Neural progenitor cell (in vitro differentiated cells): ENCODE measurements around the gene CTTNBP2NL. TPM values are rescaled to one million over a fixed set of nuclear protein-coding genes. Genes with fewer than 3 reads are reported as not detected.
"Not testable (repeated sequence)": the region's sequence is repeated elsewhere in the genome, so short reads cannot be mapped to it uniquely, and the experiment has no call there.

Experiments used
- DNase-seq: peaks from one replicate; pipeline ENCODE4 v3.0.0-alpha.2; 2016; ENCODE audit warnings: low spot score
- H2AFZ ChIP-seq: fragments of 200-600 bp; sonication (generic); replicated peaks from 2 replicates; pipeline ENCODE4 v1.6.1; 2016; ENCODE audit warnings: antibody characterized with exemption
- H3F3A ChIP-seq: fragments of 200-600 bp; sonication (generic); 2 replicates; pipeline ENCODE4 v1.6.1; 2016; ENCODE audit warnings: antibody characterized with exemption, low read depth
- H3K27ac ChIP-seq: fragments of 200-600 bp; sonication (generic); 2 replicates; pipeline ENCODE4 v1.5.1; 2016; ENCODE audit warnings: mild to moderate bottlenecking
- H3K27me3 ChIP-seq: fragments of 200-600 bp; sonication (generic); 2 replicates; pipeline ENCODE4 v1.6.1; 2016; ENCODE audit warnings: mild to moderate bottlenecking, moderate library complexity
- H3K36me3 ChIP-seq: fragments of 200-600 bp; sonication (generic); 2 replicates; pipeline ENCODE4 v1.5.1; 2016
- H3K4me1 ChIP-seq: fragments of 200-600 bp; sonication (generic); 2 replicates; pipeline ENCODE4 v1.6.1; 2016; ENCODE audit warnings: mixed run types
- H3K4me2 ChIP-seq: fragments of 200-600 bp; sonication (generic); 2 replicates; pipeline ENCODE4 v1.6.1; 2016
- H3K4me3 ChIP-seq: fragments of 200-600 bp; sonication (generic); 2 replicates; pipeline ENCODE4 v1.5.1; 2016
- H3K79me2 ChIP-seq: fragments of 200-600 bp; sonication (generic); 2 replicates; pipeline ENCODE4 v1.6.1; 2016; ENCODE audit warnings: low read depth
- H3K9ac ChIP-seq: fragments of 200-600 bp; sonication (generic); 2 replicates; pipeline ENCODE4 v1.6.1; 2016
- H3K9me3 ChIP-seq: fragments of 200-600 bp; sonication (generic); 2 replicates; pipeline ENCODE4 v1.5.1; 2016; ENCODE audit warnings: low read depth
- H4K20me1 ChIP-seq: fragments of 200-600 bp; sonication (generic); 2 replicates; pipeline ENCODE4 v1.6.1; 2016; ENCODE audit warnings: low read depth
- H3K27ac Mint-ChIP-seq: 3 replicates; pipeline ENCODE4 v1.8.0; 2021; ENCODE audit warnings: mixed read lengths
- H3K27me3 Mint-ChIP-seq: 2 replicates; pipeline ENCODE4 v1.8.0; 2022; ENCODE audit warnings: low read depth, mild to moderate bottlenecking, inconsistent platforms, moderate library complexity, mixed read lengths; ENCODE audit not compliant: insufficient read depth
- H3K36me3 Mint-ChIP-seq: 3 replicates; pipeline ENCODE4 v1.8.0; 2021; ENCODE audit warnings: mixed read lengths
- H3K4me1 Mint-ChIP-seq: 3 replicates; pipeline ENCODE4 v1.8.0; 2021; ENCODE audit warnings: mixed read lengths
- H3K4me3 Mint-ChIP-seq: 3 replicates; pipeline ENCODE4 v1.8.0; 2021; ENCODE audit warnings: mild to moderate bottlenecking, moderate library complexity, mixed read lengths
- H3K9me3 Mint-ChIP-seq: 3 replicates; pipeline ENCODE4 v1.8.0; 2020; ENCODE audit warnings: mixed read lengths
- EZH2 ChIP-seq: fragments of 200-600 bp; sonication (generic); IDR thresholded peaks from 2 replicates; pipeline ENCODE4 v1.6.1; 2017; ENCODE audit warnings: antibody characterized with exemption, mild to moderate bottlenecking, moderate library complexity
- EZH2phosphoT487 ChIP-seq: fragments of 200-600 bp; sonication (generic); IDR thresholded peaks from 2 replicates; pipeline ENCODE4 v1.6.1; 2017; ENCODE audit warnings: antibody characterized with exemption
- total RNA-seq: library from RNA; depleted of rRNA; stranded (reverse); fragments of >200 nt; gene quantifications from 2 replicates; pipeline ENCODE4 v1.2.3, GENCODE V29; 2015; ENCODE audit warnings: low replicate concordance
- TF ChIP-seq, protein P1 (sequence below): fragments of 200-600 bp; sonication (generic); IDR thresholded peaks from 2 replicates; pipeline ENCODE4 v1.5.1; 2017; ENCODE audit warnings: antibody characterized with exemption, mild to moderate bottlenecking

Gene CTTNBP2NL
- total RNA-seq, 1 donor from 2014 or later: 27.2 TPM

DNA sequence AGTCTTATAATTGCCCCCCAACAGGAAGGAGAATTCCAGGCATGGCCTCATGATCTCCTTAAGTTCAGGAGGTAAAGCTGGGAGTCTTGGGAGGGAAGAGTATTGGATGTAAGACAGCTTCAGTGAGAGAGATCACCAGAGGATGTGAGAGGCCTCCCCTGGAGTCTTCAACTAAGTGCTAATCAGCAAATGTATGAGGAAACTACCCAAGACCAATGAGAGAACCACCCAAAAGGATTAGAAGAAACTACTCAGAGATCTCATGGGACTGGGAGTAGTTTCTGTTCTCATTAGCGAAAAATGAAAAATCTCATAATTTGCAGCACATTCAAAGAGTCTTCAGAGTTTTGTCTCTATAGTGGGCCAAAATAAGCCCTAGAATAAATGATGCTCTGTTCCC lies 76.1 kb downstream of the CTTNBP2NL start:
- H3K27me3 Mint-ChIP-seq: peaks cover 3% of the 10 kb centered on the region
- TF ChIP-seq EZH2 (no peak), EZH2phosphoT487 (no peak)
- TF ChIP-seq, protein P1, sequence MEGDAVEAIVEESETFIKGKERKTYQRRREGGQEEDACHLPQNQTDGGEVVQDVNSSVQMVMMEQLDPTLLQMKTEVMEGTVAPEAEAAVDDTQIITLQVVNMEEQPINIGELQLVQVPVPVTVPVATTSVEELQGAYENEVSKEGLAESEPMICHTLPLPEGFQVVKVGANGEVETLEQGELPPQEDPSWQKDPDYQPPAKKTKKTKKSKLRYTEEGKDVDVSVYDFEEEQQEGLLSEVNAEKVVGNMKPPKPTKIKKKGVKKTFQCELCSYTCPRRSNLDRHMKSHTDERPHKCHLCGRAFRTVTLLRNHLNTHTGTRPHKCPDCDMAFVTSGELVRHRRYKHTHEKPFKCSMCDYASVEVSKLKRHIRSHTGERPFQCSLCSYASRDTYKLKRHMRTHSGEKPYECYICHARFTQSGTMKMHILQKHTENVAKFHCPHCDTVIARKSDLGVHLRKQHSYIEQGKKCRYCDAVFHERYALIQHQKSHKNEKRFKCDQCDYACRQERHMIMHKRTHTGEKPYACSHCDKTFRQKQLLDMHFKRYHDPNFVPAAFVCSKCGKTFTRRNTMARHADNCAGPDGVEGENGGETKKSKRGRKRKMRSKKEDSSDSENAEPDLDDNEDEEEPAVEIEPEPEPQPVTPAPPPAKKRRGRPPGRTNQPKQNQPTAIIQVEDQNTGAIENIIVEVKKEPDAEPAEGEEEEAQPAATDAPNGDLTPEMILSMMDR: no peak
- H3K27ac Mint-ChIP-seq: peak overlapping the region; percentile 0
- H3K9ac ChIP-seq: no peak overlapping the region
- H3K36me3 ChIP-seq: no peaks in the 10 kb centered on the region
- no peaks in the 10 kb centered on the region for H4K20me1 ChIP-seq
- no peaks in the 10 kb centered on the region for H3F3A ChIP-seq
- H3K79me2 ChIP-seq: no peaks in the 10 kb centered on the region
- H3K27me3 ChIP-seq: peaks cover 9% of the 10 kb centered on the region
- no peaks in the 10 kb centered on the region for H3K4me1 Mint-ChIP-seq
- no peak for DNase-seq
- H3K4me3 Mint-ChIP-seq: no peak overlapping the region
- no peak overlapping the region for H3K27ac ChIP-seq
- H3K9me3 Mint-ChIP-seq: peaks cover 19% of the 10 kb centered on the region
- H3K4me1 ChIP-seq: no peaks in the 10 kb centered on the region
- peaks cover 2% of the 10 kb centered on the region for H3K36me3 Mint-ChIP-seq
- no peak overlapping the region for H2AFZ ChIP-seq
- no peaks in the 10 kb centered on the region for H3K9me3 ChIP-seq
- no peak overlapping the region for H3K4me3 ChIP-seq
- H3K4me2 ChIP-seq: no peak overlapping the region

DNA sequence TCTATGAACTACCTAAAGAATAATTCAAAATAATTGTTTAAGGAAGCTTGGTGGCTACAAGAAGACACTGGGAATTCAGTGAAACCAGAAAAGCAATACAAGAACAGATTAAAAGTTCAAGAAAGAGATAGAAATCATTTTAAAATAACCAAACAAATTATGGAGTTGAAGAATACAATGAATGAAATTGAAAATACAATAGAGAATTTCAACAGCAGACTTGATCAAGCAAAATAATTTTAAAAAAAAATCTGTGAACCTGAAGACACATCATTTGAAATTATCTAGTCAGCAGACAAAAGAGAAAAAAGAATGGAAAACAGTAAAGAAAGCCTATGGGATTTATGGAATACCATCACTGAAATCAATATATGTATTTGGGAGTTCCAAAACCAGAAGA lies 81.5 kb downstream of the CTTNBP2NL start:
- H3K79me2 ChIP-seq: no peaks in the 10 kb centered on the region
- no peaks in the 10 kb centered on the region for H3K9me3 ChIP-seq
- H3K4me3 Mint-ChIP-seq: no peak overlapping the region
- no peaks in the 10 kb centered on the region for H4K20me1 ChIP-seq
- no peaks in the 10 kb centered on the region for H3K27me3 Mint-ChIP-seq
- H3K27ac ChIP-seq: no peak overlapping the region
- no peak overlapping the region for H3K9ac ChIP-seq
- no peaks in the 10 kb centered on the region for H3K4me1 ChIP-seq
- peaks cover 45% of the 10 kb centered on the region for H3K9me3 Mint-ChIP-seq
- no peaks in the 10 kb centered on the region for H3F3A ChIP-seq
- no peaks in the 10 kb centered on the region for H3K4me1 Mint-ChIP-seq
- no peak overlapping the region for H3K4me3 ChIP-seq
- H2AFZ ChIP-seq: no peak overlapping the region
- H3K27ac Mint-ChIP-seq: no peak overlapping the region
- H3K4me2 ChIP-seq: no peak overlapping the region
- DNase-seq: no peak
- no peaks in the 10 kb centered on the region for H3K27me3 ChIP-seq
- H3K36me3 ChIP-seq: no peaks in the 10 kb centered on the region
- no peak for TF ChIP-seq EZH2phosphoT487
- no peak for TF ChIP-seq EZH2
- peaks cover 17% of the 10 kb centered on the region for H3K36me3 Mint-ChIP-seq

DNA sequence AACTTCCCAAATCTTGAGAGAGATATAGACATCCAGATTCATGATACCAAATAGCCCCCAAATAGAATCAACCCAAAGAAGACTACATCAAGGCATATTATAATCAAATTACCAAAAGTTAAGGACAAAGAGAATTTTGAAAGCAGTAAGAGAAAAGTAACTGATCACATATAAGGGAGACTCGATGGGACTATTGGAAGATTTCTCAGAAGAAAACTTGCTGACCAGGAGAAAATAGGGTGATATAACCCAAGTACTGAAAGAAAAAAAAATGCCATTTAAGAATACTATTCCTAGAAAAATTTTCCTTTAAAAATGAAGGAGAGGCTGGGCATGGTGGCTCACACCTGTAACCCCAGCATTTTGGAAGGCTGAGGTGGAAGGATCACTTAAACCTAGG lies 82.3 kb downstream of the CTTNBP2NL start:
- Mint-ChIP-seq H3K27ac (no peak overlapping the region), H3K27me3 (no peaks in the 10 kb centered on the region), H3K36me3 (peaks cover 17% of the 10 kb centered on the region), H3K9me3 (peaks cover 45% of the 10 kb centered on the region), H3K4me3 (no peak overlapping the region), H3K4me1 (no peaks in the 10 kb centered on the region)
- no peak overlapping the region for H3K27ac ChIP-seq
- no peaks in the 10 kb centered on the region for H4K20me1 ChIP-seq
- no peaks in the 10 kb centered on the region for H3K4me1 ChIP-seq
- H3K4me2 ChIP-seq: no peak overlapping the region
- H3K79me2 ChIP-seq: no peaks in the 10 kb centered on the region
- H3K27me3 ChIP-seq: no peaks in the 10 kb centered on the region
- H3F3A ChIP-seq: no peaks in the 10 kb centered on the region
- H2AFZ ChIP-seq: no peak overlapping the region
- H3K4me3 ChIP-seq: no peak overlapping the region
- H3K9me3 ChIP-seq: no peaks in the 10 kb centered on the region
- no peak overlapping the region for H3K9ac ChIP-seq
- no peaks in the 10 kb centered on the region for H3K36me3 ChIP-seq
- TF ChIP-seq EZH2phosphoT487 (no peak), EZH2 (no peak)
- TF ChIP-seq, protein P1: no peak
- DNase-seq: no peak

DNA sequence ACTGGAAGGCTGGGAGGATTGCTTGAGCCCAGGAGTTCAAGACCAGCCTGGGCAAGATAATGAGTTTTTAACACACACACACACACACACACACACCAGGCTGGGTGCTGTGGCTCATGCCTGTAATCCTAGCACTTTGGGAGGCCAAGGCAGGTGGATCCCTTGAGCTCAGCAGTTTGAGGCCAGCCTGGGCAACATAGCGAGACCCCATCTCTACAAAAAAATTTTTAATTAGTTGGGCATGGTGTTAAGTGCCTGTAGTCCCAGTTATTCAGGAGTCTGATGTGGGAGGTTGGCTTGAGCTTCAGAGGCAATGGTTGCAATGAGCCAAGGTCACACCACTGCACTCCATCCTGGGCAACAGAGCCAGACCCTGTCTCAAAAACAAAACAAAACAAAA lies 90.0 kb downstream of the CTTNBP2NL start:
- H3K9ac ChIP-seq, H3K27me3 Mint-ChIP-seq, H2AFZ ChIP-seq: not testable (repeated sequence)

DNA sequence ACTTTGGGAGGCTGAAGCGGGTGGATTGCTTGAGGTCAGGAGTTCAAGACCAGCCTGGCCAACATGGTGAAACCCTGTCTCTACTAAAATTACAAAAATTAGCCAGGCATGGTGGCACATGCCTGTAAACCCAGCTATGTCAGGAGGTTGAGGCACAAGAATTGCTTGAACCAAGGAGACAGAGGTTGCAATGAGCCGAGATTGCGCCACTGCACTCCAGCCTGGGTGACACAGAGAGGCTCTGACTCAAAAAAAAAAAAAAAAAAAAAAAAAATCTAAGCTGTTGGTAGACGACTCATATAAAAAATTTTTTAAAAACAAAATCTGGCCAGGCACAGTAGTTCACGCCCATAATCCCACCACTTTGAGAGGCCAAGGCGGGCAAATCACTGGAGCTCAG lies 91.7 kb downstream of the CTTNBP2NL start:
- not testable (repeated sequence) for H3K4me3 ChIP-seq, H3K4me3 Mint-ChIP-seq, H3K9me3 Mint-ChIP-seq, H3K27me3 ChIP-seq, H3K4me1 ChIP-seq, H3K27me3 Mint-ChIP-seq, H4K20me1 ChIP-seq, H3K9ac ChIP-seq, H3K27ac ChIP-seq, H3K4me2 ChIP-seq, H3K9me3 ChIP-seq, H2AFZ ChIP-seq, H3K36me3 Mint-ChIP-seq, H3K4me1 Mint-ChIP-seq, H3K36me3 ChIP-seq, DNase-seq, H3K79me2 ChIP-seq, H3K27ac Mint-ChIP-seq, H3F3A ChIP-seq

More for the DNA sequence above, 90.0 kb downstream of the CTTNBP2NL start:
- not testable (repeated sequence) for H3F3A ChIP-seq, H3K27me3 ChIP-seq, H3K27ac Mint-ChIP-seq, H3K4me3 ChIP-seq, H3K9me3 ChIP-seq, H4K20me1 ChIP-seq, H3K27ac ChIP-seq, H3K4me1 Mint-ChIP-seq, H3K79me2 ChIP-seq, H3K4me2 ChIP-seq, H3K4me1 ChIP-seq, H3K36me3 ChIP-seq, H3K36me3 Mint-ChIP-seq, H3K4me3 Mint-ChIP-seq, DNase-seq, H3K9me3 Mint-ChIP-seq
